Spleen (tissue), 11 donors: ENCODE data around the gene PCNX3. TPM values are rescaled to one million over a fixed set of nuclear protein-coding genes. Genes with fewer than 3 reads are reported as not detected.
A peak's percentile ranks its signal among the peaks of the same experiment; 100 is the strongest.

Source experiments
- DNase-seq: peaks from one replicate; pipeline ENCODE4 v3.0.0-alpha.2; 2020
- H3K27ac ChIP-seq, 8 donors: fragments of 200-600 bp; sonication (generic) in 7 of 8; 1 replicate in 4 of 8; 2 replicates in 4 of 8; pipeline versions ENCODE4 v1.5.0 to v1.8.0; 2016 to 2021; ENCODE audit warnings: inconsistent platforms in 4 of 8, mild to moderate bottlenecking in 4 of 8, moderate library complexity in 1 of 8
- H3K27me3 ChIP-seq, 7 donors: fragments of 200-600 bp; sonication (generic) in 6 of 7; replicated peaks in 1 of 7; 1 replicate in 4 of 7; 2 replicates in 3 of 7; pipeline versions ENCODE4 v1.5.0 to v1.8.0; 2016 to 2021; ENCODE audit warnings: inconsistent platforms in 3 of 7, mild to moderate bottlenecking in 1 of 7
- H3K36me3 ChIP-seq, 6 donors: fragments of 200-600 bp; sonication (generic) in 5 of 6; 1 replicate in 4 of 6; 2 replicates in 2 of 6; pipeline versions ENCODE4 v1.5.0 to v1.8.0; 2016 to 2021; ENCODE audit warnings: inconsistent platforms in 2 of 6
- H3K4me1 ChIP-seq, 6 donors: fragments of 200-600 bp; sonication (generic) in 5 of 6; 1 replicate in 3 of 6; 2 replicates in 3 of 6; pipeline versions ENCODE4 v1.5.0 to v1.8.0; 2016 to 2021; ENCODE audit warnings: inconsistent platforms in 3 of 6
- H3K4me3 ChIP-seq, 8 donors: fragments of 200-600 bp; sonication (generic) in 7 of 8; 1 replicate in 4 of 8; 2 replicates in 4 of 8; pipeline versions ENCODE4 v1.5.0 to v1.8.0; 2016 to 2021; ENCODE audit warnings: inconsistent platforms in 4 of 8, mild to moderate bottlenecking in 4 of 8, moderate library complexity in 2 of 8
- H3K9me3 ChIP-seq, 8 donors: fragments of 200-600 bp; sonication (generic) in 7 of 8; 1 replicate in 4 of 8; 2 replicates in 4 of 8; pipeline versions ENCODE4 v1.5.0 to v1.8.0; 2016 to 2021; ENCODE audit warnings: inconsistent platforms in 4 of 8
- POLR2A ChIP-seq, 3 donors: fragments of 450-650 bp; IDR thresholded peaks; one replicate each; pipeline ENCODE4 v1.5.1; 2017; ENCODE audit warnings: antibody characterized with exemption in 3 of 3, mild to moderate bottlenecking in 1 of 3
- POLR2AphosphoS5 ChIP-seq, 3 donors: sonication (generic); formaldehyde crosslinking; IDR thresholded peaks; one replicate each; pipeline ENCODE4 v1.5.1; 2017; ENCODE audit warnings: antibody characterized with exemption in 3 of 3
- WGBS, 5 donors: extraction: QIAGEN DNeasy Blood & Tissue Kit in 3 of 5; methylation state at CpG; one replicate each; pipeline versions ENCODE4 v1.1.5 to v1.1.7; 2013 to 2018; 5-methylcytosine and 5-hydroxymethylcytosine counted together
- intact Hi-C: fragments of 100-400 bp; cut with DNase I; formaldehyde crosslinking; loops from one replicate; pipeline ENCODE4 v1.15.0; 2023; ENCODE audit warnings: low total_unique reads
- polyA plus RNA-seq, 3 donors: library from polyadenylated mRNA; stranded (reverse); fragments of 200-250 nt; gene quantifications; one replicate each; pipeline ENCODE4 v1.2.1, GENCODE V29; 2013
- total RNA-seq, 7 donors: library from RNA; depleted of rRNA in 3 of 7; stranded (reverse); fragments of >200 nt in 3 of 7; fragmentation: NEBNext Ultra II Directional in 4 of 7; extraction: Animal tissue kit (Norgen Biotek cat#: 25700) in 4 of 7; gene quantifications; one replicate each; pipeline versions ENCODE4 v1.1.0 to v1.2.1, GENCODE V29; 2016 to 2021
- TF ChIP-seq, protein P1 (sequence below), 11 experiments: fragments of 200-600 bp in 7 of 11; fragments of 450-650 bp in 4 of 11; sonication (generic) in 4 of 11; IDR thresholded peaks in 8 of 11; conservative IDR thresholded peaks in 3 of 11; 1 replicate in 7 of 11; 2 replicates in 4 of 11; pipeline versions ENCODE4 v1.4.0 to v1.8.0; 2016 to 2021; ENCODE audit warnings: antibody characterized with exemption in 11 of 11, inconsistent platforms in 4 of 11, mild to moderate bottlenecking in 1 of 11
- donor health status: healthy with polysubstance abuse.
- donor health status: DM: no; HTN: no; CAD: no; lungs with moderate emphysema.
- donor health status: DM: no; HTN: no; CAD: no.
- donor health status: Bipolar disorder and iron deficiency.
- donor health status: healthy.
- donor health status: DM: no; HTN: no; CAD: no.
- donor health status: DM: yes; HTN: yes; CAD: no.

Gene PCNX3
- total and polyA plus RNA-seq, 10 donors: 9.2 to 51.3 (median 46.9) TPM

DNA sequence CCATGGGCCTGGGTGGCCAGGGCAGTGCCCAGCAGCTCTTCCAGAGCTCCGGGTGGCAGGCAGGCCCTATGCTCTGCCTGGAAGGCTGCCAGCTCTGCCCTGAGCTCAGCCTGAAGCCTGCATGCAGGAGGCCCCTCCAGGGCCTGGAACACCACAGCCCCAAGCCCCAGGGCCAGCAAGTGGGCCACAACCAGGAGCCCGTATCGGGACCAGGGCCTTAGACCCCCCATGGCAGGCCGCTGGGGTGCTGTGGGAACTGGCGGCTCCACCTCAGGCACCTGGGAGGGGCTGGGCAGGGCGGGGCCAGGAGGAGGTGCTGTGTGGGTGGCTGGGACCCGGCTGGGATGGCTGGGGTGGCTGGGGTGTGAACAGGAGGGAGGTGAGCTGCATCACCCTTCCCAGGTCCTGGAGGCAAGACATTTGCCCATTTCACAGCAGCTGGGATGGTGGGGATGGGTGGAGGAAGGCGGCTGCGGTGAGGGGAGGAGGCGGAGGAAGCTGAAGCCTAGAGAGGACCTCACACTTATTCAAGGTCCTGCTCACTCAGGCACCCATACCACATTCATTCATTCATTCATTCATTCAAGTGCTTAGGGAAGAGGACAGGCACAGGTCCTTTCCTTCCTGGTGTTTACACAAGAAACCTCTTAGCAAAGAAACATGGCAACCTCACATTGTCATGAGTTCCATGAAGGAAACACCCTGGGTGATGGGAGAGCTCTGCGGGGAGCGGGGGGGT lies 19.9 kb upstream of the PCNX3 start, which contains the start of gene KCNK7:
Gene KCNK7, minus strand, starts transcription at position 258 of the 739 bp plus-strand sequence. Its CDS starts 28 bp downstream, at position 230.
- H3K4me1 ChIP-seq: peaks cover 9 to 56% (median 37%) of the 10 kb centered on the region in 6 donors
- WGBS, 5 donors: 67 to 77% (median 73%) methylated on average over 6 to 12 of the region's 12 CpGs
- H3K9me3 ChIP-seq: no peaks in the 10 kb centered on the region
- H3K36me3 ChIP-seq: peaks cover 0 to 82% (median 58%) of the 10 kb centered on the region in 6 donors
- intact Hi-C loops: no loop called here
- TF ChIP-seq POLR2AphosphoS5 (IDR thresholded peaks at IDR 0.05): peak in 2 of 3 donors; percentile 54 to 82
- TF ChIP-seq, protein P1, sequence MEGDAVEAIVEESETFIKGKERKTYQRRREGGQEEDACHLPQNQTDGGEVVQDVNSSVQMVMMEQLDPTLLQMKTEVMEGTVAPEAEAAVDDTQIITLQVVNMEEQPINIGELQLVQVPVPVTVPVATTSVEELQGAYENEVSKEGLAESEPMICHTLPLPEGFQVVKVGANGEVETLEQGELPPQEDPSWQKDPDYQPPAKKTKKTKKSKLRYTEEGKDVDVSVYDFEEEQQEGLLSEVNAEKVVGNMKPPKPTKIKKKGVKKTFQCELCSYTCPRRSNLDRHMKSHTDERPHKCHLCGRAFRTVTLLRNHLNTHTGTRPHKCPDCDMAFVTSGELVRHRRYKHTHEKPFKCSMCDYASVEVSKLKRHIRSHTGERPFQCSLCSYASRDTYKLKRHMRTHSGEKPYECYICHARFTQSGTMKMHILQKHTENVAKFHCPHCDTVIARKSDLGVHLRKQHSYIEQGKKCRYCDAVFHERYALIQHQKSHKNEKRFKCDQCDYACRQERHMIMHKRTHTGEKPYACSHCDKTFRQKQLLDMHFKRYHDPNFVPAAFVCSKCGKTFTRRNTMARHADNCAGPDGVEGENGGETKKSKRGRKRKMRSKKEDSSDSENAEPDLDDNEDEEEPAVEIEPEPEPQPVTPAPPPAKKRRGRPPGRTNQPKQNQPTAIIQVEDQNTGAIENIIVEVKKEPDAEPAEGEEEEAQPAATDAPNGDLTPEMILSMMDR (IDR thresholded peaks at IDR 0.05 in 8 of 11, conservative IDR thresholded peaks at IDR 0.05 in 3 of 11): no peak
- no peak within 1 kb of the TSS for H3K4me3 ChIP-seq
- peak within 1 kb of the TSS in 3 of 8 donors; percentile 10 to 45 (median 40) for H3K27ac ChIP-seq
- H3K27me3 ChIP-seq: no peaks in the 10 kb centered on the region
- DNase-seq: no peak

DNA sequence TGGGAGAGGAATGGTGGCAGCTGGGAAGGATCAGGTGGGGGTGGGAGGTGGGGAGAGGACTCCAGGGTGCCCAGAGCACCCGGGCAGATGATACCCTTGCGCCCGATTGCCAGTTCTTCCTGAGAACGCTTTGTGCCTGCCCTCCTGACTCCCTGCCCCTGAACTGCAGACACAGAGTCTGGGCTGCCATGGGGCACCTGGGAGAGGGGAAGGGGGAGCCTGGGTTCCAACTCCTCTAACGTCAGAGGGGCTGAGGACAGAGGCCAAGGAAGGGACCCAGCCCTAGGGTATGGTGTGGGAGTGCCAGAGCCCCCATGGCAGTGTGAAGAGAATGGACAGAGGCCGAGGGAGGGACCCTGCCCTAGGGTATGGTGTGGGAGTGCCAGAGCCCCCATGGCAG lies 19.1 kb upstream of the PCNX3 start:
- H3K4me1 ChIP-seq: peaks cover 9 to 48% (median 32%) of the 10 kb centered on the region in 6 donors
- peaks cover 0 to 82% (median 52%) of the 10 kb centered on the region in 6 donors for H3K36me3 ChIP-seq
- no peaks in the 10 kb centered on the region for H3K27me3 ChIP-seq
- TF ChIP-seq, protein P1 (IDR thresholded peaks at IDR 0.05 in 8 of 11, conservative IDR thresholded peaks at IDR 0.05 in 3 of 11): no peak
- peak; percentile 6 to 58 (median 44) for TF ChIP-seq POLR2AphosphoS5 (IDR thresholded peaks at IDR 0.05)
- peak overlapping the region in 1 of 8 donors; percentile 27 for H3K27ac ChIP-seq
- H3K4me3 ChIP-seq: no peak overlapping the region
- intact Hi-C loops: no loop called here
- no peaks in the 10 kb centered on the region for H3K9me3 ChIP-seq
- no peak for DNase-seq
- 69 to 85% (median 76%) methylated on average over 6 of the region's 6 CpGs for WGBS, 5 donors

- intact Hi-C loops: no loop called here
- H3K27me3 ChIP-seq: no peaks in the 10 kb centered on the region
- peaks cover 9 to 39% (median 28%) of the 10 kb centered on the region in 6 donors for H3K4me1 ChIP-seq
- TF ChIP-seq, protein P1 (IDR thresholded peaks at IDR 0.05 in 8 of 11, conservative IDR thresholded peaks at IDR 0.05 in 3 of 11): no peak
- TF ChIP-seq POLR2AphosphoS5 (IDR thresholded peaks at IDR 0.05): peak in 1 of 3 donors; percentile 69
- no peak for DNase-seq
- WGBS, 5 donors: 86 to 95% (median 89%) methylated on average over 16 of the region's 16 CpGs
- H3K27ac ChIP-seq: no peak overlapping the region
- H3K9me3 ChIP-seq: no peaks in the 10 kb centered on the region
- H3K36me3 ChIP-seq: peaks cover 0 to 82% (median 45%) of the 10 kb centered on the region in 6 donors
- no peak overlapping the region for H3K4me3 ChIP-seq
Observed at GRCh38 chr11:65598258-65598699, 17.3 kb upstream of the PCNX3 start.

GRCh38 chr11:65599216-65599954 lies 16.2 kb upstream of the PCNX3 start:
- H3K4me3 ChIP-seq: no peak overlapping the region
- H3K27ac ChIP-seq: peak overlapping the region in 1 of 8 donors; percentile 45
- peaks cover 0 to 82% (median 52%) of the 10 kb centered on the region in 6 donors for H3K36me3 ChIP-seq
- TF ChIP-seq POLR2A (IDR thresholded peaks at IDR 0.05): no peak
- TF ChIP-seq POLR2AphosphoS5 (IDR thresholded peaks at IDR 0.05): peak in 2 of 3 donors; percentile 25 to 67
- TF ChIP-seq, protein P1 (IDR thresholded peaks at IDR 0.05 in 8 of 11, conservative IDR thresholded peaks at IDR 0.05 in 3 of 11): no peak
- WGBS, 5 donors: 85 to 95% (median 90%) methylated on average over 32 to 49 of the region's 49 CpGs
- intact Hi-C loops: no loop called here
- no peaks in the 10 kb centered on the region for H3K9me3 ChIP-seq
- no peaks in the 10 kb centered on the region for H3K27me3 ChIP-seq
- H3K4me1 ChIP-seq: peaks cover 4 to 34% (median 20%) of the 10 kb centered on the region in 6 donors
- no peak for DNase-seq
